ENCODE results near the gene EFNA5.
A peak's percentile ranks its signal among the peaks of the same experiment; 100 is the strongest.

The EFNA5 gene

DNA sequence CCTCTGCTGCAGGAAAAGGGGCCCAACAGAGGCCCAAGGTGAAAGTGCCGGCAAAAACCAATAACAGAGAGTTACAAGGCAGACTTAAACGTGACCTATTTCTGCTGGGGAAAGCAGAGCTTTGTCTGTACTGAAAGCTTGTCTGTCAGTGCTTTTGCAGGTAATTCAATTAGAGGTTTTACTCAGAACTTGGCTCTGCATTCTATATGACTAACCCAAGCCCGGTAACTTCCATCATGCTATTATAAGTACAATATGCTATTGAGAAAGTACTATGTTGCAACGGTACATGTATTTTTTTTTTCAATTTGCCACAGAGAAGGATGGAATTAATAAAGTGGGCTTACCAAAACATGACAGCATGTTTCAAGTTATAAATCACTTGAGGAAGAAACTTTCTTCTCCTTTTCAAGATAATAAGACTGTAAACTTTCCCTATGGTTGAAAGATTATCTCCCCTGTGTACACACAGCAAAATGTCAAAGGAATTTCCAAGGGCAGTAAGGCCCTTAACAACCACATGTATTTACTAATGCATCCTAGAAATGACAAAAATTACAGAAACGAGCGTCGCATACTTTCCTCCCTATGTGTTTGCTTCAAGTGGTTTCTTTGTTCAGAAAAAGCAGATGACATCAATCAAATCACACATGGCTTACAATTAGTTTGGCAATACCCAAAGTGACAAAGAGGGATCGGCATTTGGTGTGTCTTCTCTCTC lies 282.4 kb downstream of the EFNA5 start:
- Mint-ChIP-seq H3K27ac (peak overlapping the region; percentile 56), H3K36me3 (ENCODE audit: low read depth) (no peaks in the 10 kb centered on the region), H3K4me3 (peak overlapping the region; percentile 36), H3K4me1 (ENCODE audit: low read depth) (peaks cover 21% of the 10 kb centered on the region), H3K9me3 (no peaks in the 10 kb centered on the region), H3K27me3 (ENCODE audit: low read depth) (peaks cover 8% of the 10 kb centered on the region)

DNA sequence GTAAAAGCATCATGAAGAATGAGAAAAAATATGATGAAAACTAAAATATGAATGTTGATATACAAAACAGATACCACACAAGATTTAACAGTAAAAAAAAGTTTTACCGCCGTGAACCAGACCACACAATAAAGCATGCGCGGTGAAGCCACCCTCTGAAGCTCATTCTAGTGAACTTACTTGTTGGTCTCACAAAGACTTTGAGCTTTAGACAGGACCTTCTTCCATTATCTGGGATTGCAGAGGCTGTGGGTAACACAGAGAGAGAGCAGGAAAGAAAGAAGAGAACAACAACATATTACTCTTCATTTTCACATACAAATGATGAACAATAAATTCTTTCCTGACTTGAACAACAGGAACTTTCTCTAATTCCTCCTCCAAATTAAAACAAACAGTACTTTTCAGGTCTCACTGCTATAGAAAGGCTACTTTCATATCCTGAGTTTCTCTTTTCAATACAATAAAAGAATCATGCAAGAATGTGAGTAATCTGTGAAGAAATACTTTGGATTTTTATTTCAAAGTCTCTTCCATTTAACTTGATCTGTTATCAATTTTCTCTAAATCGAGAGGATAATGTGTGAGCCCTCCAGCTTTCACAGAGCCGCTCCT lies 283.1 kb downstream of the EFNA5 start:
- no peak overlapping the region for H3K27ac Mint-ChIP-seq
- H3K4me1 Mint-ChIP-seq (ENCODE audit: low read depth) = peaks cover 21% of the 10 kb centered on the region
- no peaks in the 10 kb centered on the region for H3K36me3 Mint-ChIP-seq (ENCODE audit: low read depth)
- no peaks in the 10 kb centered on the region for H3K9me3 Mint-ChIP-seq
- H3K27me3 Mint-ChIP-seq (ENCODE audit: low read depth) = peaks cover 8% of the 10 kb centered on the region
- peak overlapping the region; percentile 21 for H3K4me3 Mint-ChIP-seq

DNA sequence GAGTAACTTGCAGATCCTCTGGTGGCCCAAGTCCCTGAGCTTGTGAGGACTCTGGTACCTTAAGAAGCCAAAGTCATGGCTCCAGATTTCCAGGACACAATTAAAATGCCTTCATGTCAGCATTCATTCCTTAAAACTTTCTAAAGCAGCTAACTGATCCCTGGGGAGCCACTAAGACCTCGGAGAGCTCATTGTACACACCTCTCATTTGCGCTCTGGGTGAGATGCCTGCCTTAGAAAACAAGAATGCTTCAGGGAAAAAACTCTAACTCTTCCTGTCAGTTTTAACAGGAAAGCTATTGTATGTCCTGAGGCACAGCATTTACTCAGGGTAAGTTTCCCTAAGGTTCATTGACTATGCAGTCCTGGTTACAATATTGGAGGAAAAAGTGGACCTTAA lies 285.0 kb downstream of the EFNA5 start:
- H3K9me3 Mint-ChIP-seq = no peaks in the 10 kb centered on the region
- no peak overlapping the region for H3K4me3 Mint-ChIP-seq
- no peak overlapping the region for H3K27ac Mint-ChIP-seq
- peaks cover 21% of the 10 kb centered on the region for H3K4me1 Mint-ChIP-seq (ENCODE audit: low read depth)
- H3K27me3 Mint-ChIP-seq (ENCODE audit: low read depth) = peaks cover 8% of the 10 kb centered on the region
- H3K36me3 Mint-ChIP-seq (ENCODE audit: low read depth) = no peaks in the 10 kb centered on the region

DNA sequence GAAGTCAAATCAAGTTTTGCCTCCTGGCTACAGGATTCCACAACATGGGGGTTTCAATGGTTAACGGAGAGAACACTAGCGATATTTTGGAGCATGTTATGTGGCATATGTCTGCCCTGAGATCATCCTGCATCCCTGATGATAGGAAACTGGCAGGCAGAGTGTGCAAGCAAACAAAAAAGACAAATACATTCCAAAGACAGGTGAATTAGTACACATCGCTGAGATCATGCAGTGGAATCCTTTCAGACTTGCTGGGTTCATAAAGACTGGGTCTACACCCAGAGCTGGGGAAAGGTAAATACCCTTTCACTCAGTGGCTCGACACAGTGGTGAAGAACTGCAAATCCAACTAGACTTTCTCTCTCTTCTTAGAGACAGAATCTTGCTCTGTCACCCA lies 286.5 kb downstream of the EFNA5 start:
- Mint-ChIP-seq H3K4me3 (no peak overlapping the region), H3K27me3 (ENCODE audit: low read depth) (peaks cover 8% of the 10 kb centered on the region), H3K27ac (no peak overlapping the region), H3K9me3 (no peaks in the 10 kb centered on the region), H3K36me3 (ENCODE audit: low read depth) (no peaks in the 10 kb centered on the region), H3K4me1 (ENCODE audit: low read depth) (peaks cover 16% of the 10 kb centered on the region)

DNA sequence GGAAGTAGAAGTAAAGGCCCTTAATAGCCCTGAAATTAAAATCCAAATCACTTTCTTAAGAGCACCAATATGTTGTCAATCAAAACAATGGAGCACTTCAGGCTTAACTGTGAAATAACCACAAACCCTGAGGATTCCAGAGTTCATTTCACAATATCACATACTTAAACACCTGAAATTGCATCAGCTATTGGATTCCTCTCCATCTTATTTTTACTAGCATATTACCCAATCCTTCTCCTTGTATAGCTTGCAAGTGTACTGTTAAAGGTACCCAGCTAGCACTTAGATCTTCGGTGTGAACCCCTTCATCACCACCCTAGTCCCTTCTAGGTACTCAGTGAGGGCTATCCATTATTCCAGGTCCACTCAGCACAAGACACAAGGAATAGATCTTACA lies 287.3 kb downstream of the EFNA5 start:
- Mint-ChIP-seq H3K27me3 (ENCODE audit: low read depth) (peaks cover 8% of the 10 kb centered on the region), H3K36me3 (ENCODE audit: low read depth) (no peaks in the 10 kb centered on the region), H3K9me3 (no peaks in the 10 kb centered on the region)

DNA sequence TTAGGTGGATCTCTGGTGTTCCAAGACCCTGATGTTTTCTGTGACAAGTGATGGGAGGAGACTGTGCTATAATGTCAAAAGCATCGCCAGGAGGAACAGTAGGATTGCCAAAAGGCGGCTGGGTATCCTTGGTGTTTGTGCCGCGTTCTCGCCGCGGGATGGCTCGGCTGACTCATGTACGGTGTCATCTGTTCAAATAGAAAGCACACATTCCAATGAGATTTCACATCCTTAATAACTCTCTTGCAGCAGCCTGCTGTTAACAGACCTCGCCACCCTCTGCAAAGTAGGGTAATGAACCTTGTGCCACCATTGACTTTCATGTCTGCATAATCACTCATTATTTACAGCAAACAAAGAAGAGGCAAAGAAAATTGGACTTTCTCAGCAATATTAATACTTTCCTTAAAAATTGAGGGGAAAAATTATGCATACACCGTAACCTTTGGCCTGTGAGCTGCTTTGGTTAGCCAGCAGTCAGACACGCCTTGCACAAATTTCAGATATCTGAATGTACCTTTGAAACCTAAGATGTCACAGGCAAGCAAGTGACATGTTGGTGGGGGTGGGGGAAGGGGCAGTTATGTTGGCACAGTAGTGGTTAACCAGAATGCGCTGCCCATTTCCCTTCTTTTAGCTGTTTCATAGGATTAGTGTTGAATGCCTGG lies 289.4 kb downstream of the EFNA5 start:
- Mint-ChIP-seq H3K4me1 (ENCODE audit: low read depth) (no peaks in the 10 kb centered on the region), H3K9me3 (no peaks in the 10 kb centered on the region), H3K27me3 (ENCODE audit: low read depth) (peaks cover 8% of the 10 kb centered on the region), H3K36me3 (ENCODE audit: low read depth) (no peaks in the 10 kb centered on the region), H3K4me3 (no peak overlapping the region), H3K27ac (no peak overlapping the region)

More for the DNA sequence above, 287.3 kb downstream of the EFNA5 start:
- Mint-ChIP-seq H3K4me1 (ENCODE audit: low read depth) (peaks cover 9% of the 10 kb centered on the region), H3K4me3 (no peak overlapping the region), H3K27ac (no peak overlapping the region)

DNA sequence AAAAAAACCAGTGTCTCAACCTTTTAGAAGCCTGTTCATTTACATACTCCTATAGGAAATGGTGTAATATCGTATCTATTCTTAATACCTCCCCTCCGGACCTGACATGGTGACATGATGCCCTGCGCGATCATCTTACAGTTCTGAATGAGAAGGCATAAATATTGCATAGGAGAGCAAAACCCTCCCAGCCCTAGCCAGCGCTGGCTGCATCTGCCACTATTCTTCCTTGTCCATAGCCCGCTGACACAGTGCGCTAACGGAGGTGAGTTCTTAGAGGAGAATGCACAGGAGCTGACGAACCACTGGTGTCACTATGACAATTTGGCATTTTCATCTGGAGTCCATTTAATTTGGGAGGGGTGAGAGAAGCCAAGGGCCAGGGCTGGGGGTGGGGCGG lies 290.1 kb downstream of the EFNA5 start:
- Mint-ChIP-seq H3K36me3 (ENCODE audit: low read depth) (no peaks in the 10 kb centered on the region), H3K4me3 (no peak overlapping the region), H3K27me3 (ENCODE audit: low read depth) (peaks cover 8% of the 10 kb centered on the region), H3K9me3 (no peaks in the 10 kb centered on the region), H3K27ac (no peak overlapping the region), H3K4me1 (ENCODE audit: low read depth) (no peaks in the 10 kb centered on the region)

DNA sequence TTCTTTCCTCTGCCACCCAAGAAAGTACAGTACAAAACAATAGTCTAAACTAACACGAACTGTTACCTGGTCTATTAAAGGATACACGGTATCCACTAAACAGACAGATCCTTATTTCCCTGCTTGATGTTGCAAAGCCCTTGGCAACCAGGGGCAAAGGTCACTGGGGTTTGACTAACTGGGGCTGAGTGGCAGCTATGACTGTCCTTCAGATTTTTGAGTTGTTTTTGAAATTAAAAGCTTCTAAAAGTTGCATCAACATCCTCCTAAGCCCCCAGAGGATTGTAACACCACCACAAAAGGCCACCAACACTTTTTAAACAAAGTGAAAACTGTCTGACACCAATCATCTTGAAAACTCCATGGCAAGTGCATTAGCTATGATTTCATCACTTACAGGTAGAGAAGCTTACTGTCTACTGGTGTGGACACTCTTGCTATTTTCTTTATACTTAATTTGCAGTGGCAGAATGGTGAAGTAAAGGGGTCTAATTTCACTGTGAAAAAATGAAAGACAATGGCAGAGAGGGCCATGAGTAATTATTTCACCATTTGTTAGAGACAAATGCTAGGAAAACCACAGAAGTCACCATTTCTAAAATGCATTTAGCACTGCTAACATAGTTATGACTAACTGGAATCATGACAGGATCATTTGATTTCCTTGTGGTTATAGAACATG lies 292.4 kb downstream of the EFNA5 start:
- Mint-ChIP-seq H3K9me3 (no peaks in the 10 kb centered on the region), H3K4me1 (ENCODE audit: low read depth) (no peaks in the 10 kb centered on the region), H3K4me3 (no peak overlapping the region), H3K27me3 (ENCODE audit: low read depth) (no peaks in the 10 kb centered on the region), H3K36me3 (ENCODE audit: low read depth) (no peaks in the 10 kb centered on the region), H3K27ac (no peak overlapping the region)

DNA sequence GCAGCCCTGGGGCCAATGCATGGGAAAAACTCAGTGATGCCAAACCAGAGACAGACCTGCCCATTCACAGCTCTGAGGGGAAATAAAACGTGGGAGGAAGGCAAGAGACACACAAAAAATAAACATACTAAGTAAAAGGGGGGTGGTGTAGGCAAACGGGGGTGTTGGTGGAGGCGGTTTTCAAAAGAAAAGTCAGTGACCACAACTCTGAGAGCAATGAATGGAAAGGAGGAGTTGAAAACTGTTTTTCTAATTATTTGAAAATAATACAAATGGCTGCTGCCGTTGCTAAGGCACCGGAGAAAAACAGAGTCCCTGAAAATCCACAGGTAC lies 293.5 kb downstream of the EFNA5 start:
- no peaks in the 10 kb centered on the region for H3K4me1 Mint-ChIP-seq (ENCODE audit: low read depth)
- H3K9me3 Mint-ChIP-seq = no peaks in the 10 kb centered on the region
- no peak overlapping the region for H3K4me3 Mint-ChIP-seq
- no peaks in the 10 kb centered on the region for H3K36me3 Mint-ChIP-seq (ENCODE audit: low read depth)
- H3K27ac Mint-ChIP-seq = no peak overlapping the region
- no peaks in the 10 kb centered on the region for H3K27me3 Mint-ChIP-seq (ENCODE audit: low read depth)

DNA sequence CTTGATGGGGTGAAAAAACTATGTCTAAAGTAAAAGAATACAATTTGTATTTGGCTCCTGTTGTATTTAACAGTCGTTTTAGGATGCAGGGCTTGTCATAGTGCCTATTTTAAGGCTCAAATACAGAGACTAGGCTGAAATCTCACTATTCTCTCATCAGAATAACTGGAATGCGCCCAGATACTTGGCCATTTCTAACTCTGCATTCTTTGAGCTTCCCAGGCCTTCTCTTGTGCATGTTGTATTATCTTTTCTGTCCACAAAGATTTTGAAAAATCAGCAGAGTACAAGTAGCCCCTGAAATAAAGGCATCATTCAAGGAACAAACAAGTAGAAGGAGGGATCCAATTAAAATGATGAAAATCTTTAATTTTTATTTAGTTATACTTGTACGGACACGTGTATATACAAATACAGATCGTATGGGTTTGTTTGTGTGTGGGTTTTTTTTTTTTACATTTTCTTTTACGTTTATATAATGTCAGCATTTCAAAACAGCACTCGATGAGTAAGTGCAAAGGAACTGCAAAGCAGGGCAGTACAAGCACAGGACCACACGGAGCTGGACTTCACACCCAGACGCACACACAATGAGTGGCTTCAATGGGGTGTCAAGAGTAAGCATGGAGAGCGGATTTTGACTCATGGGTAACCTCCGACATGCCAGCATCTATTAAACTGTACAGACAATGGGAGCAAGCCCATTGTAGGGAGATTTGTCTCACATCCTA lies 294.0 kb downstream of the EFNA5 start:
- Mint-ChIP-seq H3K27ac (no peak overlapping the region), H3K9me3 (no peaks in the 10 kb centered on the region), H3K4me1 (ENCODE audit: low read depth) (no peaks in the 10 kb centered on the region), H3K27me3 (ENCODE audit: low read depth) (no peaks in the 10 kb centered on the region), H3K36me3 (ENCODE audit: low read depth) (no peaks in the 10 kb centered on the region), H3K4me3 (no peak overlapping the region)

DNA sequence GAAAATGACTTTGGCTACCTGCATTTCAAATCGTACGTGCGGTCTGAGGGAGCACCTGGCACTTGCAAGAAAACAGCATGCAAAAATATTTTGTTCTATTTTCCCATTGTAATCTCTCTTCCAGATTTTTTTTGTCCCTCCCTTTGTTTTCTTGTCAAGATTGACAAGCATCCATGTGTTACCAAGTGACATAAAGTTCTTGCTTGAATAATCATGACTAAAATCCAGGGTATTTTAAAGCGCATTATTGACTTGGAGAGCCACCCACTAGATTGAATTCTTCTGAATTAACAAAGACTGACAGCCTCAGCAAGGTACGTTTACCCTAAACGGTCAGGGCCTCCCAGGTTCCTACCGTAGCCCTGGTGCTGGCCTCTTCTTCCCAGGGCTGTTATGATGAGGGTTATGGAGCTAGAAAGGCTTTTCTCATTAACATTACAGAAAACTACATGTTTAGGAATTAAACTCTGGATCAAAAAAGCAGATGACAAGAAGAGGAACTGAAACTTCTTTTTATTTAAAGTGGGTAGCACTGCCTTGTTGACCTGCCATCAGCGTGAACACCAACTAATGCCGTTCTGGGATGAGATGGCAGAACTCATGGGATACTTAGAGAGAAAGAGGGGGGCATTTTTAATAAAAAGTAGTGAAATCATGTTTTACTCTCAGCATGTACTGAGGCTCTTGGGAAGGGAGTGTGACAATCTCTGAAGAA lies 297.0 kb downstream of the EFNA5 start:
- H3K9me3 Mint-ChIP-seq = no peaks in the 10 kb centered on the region
- no peak overlapping the region for H3K4me3 Mint-ChIP-seq

DNA sequence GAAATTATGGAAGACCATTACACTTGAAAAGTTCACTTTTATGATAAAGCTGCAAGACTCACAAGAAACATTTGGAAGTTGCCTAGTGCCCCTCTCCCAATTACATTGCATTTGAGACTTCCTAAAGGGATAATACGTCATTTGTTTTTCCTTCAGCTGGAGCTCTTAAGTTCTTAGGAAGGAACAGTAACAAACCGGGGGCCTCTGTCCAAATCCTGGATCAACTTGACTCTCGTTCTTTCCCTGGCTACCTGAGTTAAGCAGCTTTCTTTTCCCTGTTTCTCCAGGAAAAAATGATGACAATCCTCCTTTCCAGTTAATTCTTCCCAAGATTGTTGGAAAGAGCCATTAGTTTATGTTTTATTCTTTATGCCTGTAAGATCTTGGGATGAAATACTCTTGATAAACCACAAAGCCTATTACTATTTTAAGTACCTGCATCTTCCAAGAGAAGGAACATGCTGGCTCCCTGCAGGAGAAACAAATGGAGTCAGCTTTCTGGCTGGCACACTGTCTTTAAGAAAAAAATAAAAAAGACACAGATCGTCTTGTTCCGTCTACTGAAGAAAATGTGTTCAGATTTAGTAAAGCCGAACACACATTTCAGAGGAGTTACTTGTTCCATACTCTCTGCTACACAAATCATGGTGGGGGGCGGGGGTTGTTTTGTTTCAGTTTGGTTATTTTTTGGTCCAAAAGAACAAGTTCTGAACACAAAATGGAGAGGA lies 297.9 kb downstream of the EFNA5 start:
- Mint-ChIP-seq H3K36me3 (ENCODE audit: low read depth) (no peaks in the 10 kb centered on the region), H3K27me3 (ENCODE audit: low read depth) (no peaks in the 10 kb centered on the region), H3K27ac (no peak overlapping the region), H3K4me1 (ENCODE audit: low read depth) (no peaks in the 10 kb centered on the region), H3K9me3 (no peaks in the 10 kb centered on the region), H3K4me3 (no peak overlapping the region)

More for the DNA sequence above, 297.0 kb downstream of the EFNA5 start:
- Mint-ChIP-seq H3K4me1 (ENCODE audit: low read depth) (no peaks in the 10 kb centered on the region), H3K27me3 (ENCODE audit: low read depth) (no peaks in the 10 kb centered on the region), H3K36me3 (ENCODE audit: low read depth) (no peaks in the 10 kb centered on the region), H3K27ac (no peak overlapping the region)

DNA sequence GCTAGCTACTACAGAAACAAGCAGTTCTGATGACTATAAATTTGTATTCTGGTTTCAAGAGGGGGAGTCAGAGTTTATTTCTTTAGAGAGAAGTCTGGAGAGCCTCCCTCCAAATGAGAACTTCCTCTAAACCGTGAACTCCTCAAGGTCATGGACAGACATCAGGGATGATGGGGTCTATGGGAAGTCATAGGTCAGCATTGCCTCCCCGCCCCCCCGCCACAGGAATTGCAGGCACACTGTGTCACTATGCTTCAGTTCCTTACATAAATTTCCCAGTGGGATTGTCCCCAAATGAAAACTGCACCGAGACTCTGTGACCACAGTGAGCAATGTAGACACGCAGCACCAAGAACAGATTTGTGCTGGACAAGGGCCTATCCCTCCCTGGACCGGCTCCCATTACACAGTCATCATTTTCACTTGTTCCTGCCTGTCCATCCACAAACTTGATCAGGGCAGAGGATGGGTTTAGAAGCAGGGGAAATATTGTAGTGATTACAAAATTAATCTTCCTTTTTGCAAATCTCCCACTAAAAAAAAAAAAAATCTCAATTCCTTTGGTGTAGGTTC lies 300.3 kb downstream of the EFNA5 start:
- Mint-ChIP-seq H3K27me3 (ENCODE audit: low read depth) (no peaks in the 10 kb centered on the region), H3K4me3 (no peak overlapping the region), H3K36me3 (ENCODE audit: low read depth) (no peaks in the 10 kb centered on the region), H3K9me3 (no peaks in the 10 kb centered on the region), H3K27ac (no peak overlapping the region), H3K4me1 (ENCODE audit: low read depth) (peaks cover 4% of the 10 kb centered on the region)
